IMR-90 (cell line): ENCODE data around the gene LCE2B. TPM values are rescaled to one million over a fixed set of nuclear protein-coding genes. Genes with fewer than 3 reads are reported as not detected.

Experiments
- ATAC-seq: fragments of 200-7000 bp; cut with Tn5 transposase; 2 replicates; pipeline ENCODE4 v1.9.1; 2020; ENCODE audit warnings: low read depth, mild to moderate bottlenecking, moderate library complexity
- BruUV-seq: library from RNA; stranded (reverse); fragments of 400-500 nt; replicated peaks from 2 replicates; lab custom pipeline; 2021; lab: Mats Ljungman, UMichigan
- CTCF ChIA-PET: fragments of 300-600 bp; formaldehyde crosslinking; extraction: SDS; loops from one replicate; lab custom pipeline; 2021; ENCODE audit warnings: antibody characterized with exemption; lab: Yijun Ruan, JAX
- POLR2A ChIA-PET: fragments of 300-600 bp; sonication (Branson Sonifier 250); formaldehyde crosslinking; loops from one replicate; lab custom pipeline; 2022; ENCODE audit warnings: antibody characterized with exemption; ENCODE audit not compliant: unreplicated experiment; lab: Charles Lee
- DNase-seq: peaks from one replicate; pipeline ENCODE4 v3.0.0; 2013
- H2AFZ ChIP-seq: replicated peaks from 2 replicates; pipeline ENCODE3; 2013; ENCODE audit warnings: low read length, mild to moderate bottlenecking; ENCODE audit not compliant: poor library complexity
- H2AK5ac ChIP-seq: 2 replicates; pipeline ENCODE4 v1.6.1; 2013; ENCODE audit warnings: low read depth, low read length, inconsistent platforms
- H2AK9ac ChIP-seq: replicated peaks from 2 replicates; pipeline ENCODE3; 2013; ENCODE audit warnings: mild to moderate bottlenecking, low read depth, low read length, moderate library complexity; ENCODE audit not compliant: poor library complexity
- H2BK120ac ChIP-seq: 2 replicates; pipeline ENCODE4 v1.6.1; 2013; ENCODE audit warnings: low read depth, low read length, inconsistent platforms
- H2BK15ac ChIP-seq: 3 replicates; pipeline ENCODE4 v1.6.1; 2013; ENCODE audit warnings: low read depth, low read length, inconsistent platforms
- H2BK20ac ChIP-seq: 2 replicates; pipeline ENCODE4 v1.6.1; 2013; ENCODE audit warnings: low read depth, mild to moderate bottlenecking, inconsistent platforms, low read length, moderate library complexity
- H2BK5ac ChIP-seq: 2 replicates; pipeline ENCODE4 v1.6.1; 2013; ENCODE audit warnings: mild to moderate bottlenecking, low read depth, low read length, inconsistent platforms; ENCODE audit not compliant: poor library complexity, severe bottlenecking
- H3K14ac ChIP-seq: replicated peaks from 2 replicates; pipeline ENCODE4 v1.6.1; 2013; ENCODE audit warnings: low read depth, low read length, inconsistent platforms
- H3K18ac ChIP-seq: 2 replicates; pipeline ENCODE4 v1.6.1; 2013; ENCODE audit warnings: low read depth, low read length, control low read depth
- H3K23ac ChIP-seq: 2 replicates; pipeline ENCODE4 v1.6.1; 2013; ENCODE audit warnings: low read depth, low read length, inconsistent platforms
- H3K27ac ChIP-seq: 2 replicates; pipeline ENCODE4 v1.5.1; 2013; ENCODE audit warnings: mild to moderate bottlenecking, control low read depth, low read length; ENCODE audit not compliant: insufficient read depth
- H3K27me3 ChIP-seq: 2 replicates; pipeline ENCODE4 v1.6.1; 2013; ENCODE audit warnings: low read length; ENCODE audit not compliant: control insufficient read depth, insufficient read depth
- H3K36me3 ChIP-seq: 2 replicates; pipeline ENCODE4 v1.6.1; 2013; ENCODE audit warnings: low read length, mixed read lengths; ENCODE audit not compliant: control insufficient read depth, insufficient read depth
- H3K4ac ChIP-seq: 2 replicates; pipeline ENCODE4 v1.6.1; 2013; ENCODE audit warnings: low read depth, low read length, inconsistent platforms
- H3K4me1 ChIP-seq: 2 replicates; pipeline ENCODE4 v1.6.1; 2013; ENCODE audit warnings: low read length, mixed read lengths; ENCODE audit not compliant: control insufficient read depth, insufficient read depth
- H3K4me2 ChIP-seq: 2 replicates; pipeline ENCODE4 v1.6.1; 2013; ENCODE audit warnings: low read depth, mild to moderate bottlenecking, control low read depth, low read length, moderate library complexity
- H3K4me3 ChIP-seq: 2 replicates; pipeline ENCODE4 v1.5.1; 2013; ENCODE audit warnings: low read depth, mild to moderate bottlenecking, control low read depth, low read length, moderate library complexity; ENCODE audit not compliant: insufficient read depth
- H3K56ac ChIP-seq: 2 replicates; pipeline ENCODE4 v1.6.1; 2013; ENCODE audit warnings: low read length, inconsistent platforms; ENCODE audit not compliant: insufficient read depth; ENCODE audit errors: extremely low read depth
- H3K79me1 ChIP-seq, 2 experiments: 2 replicates each; pipeline ENCODE4 v1.6.1; 2013; ENCODE audit warnings: low read length in 2 of 2, inconsistent platforms in 1 of 2, low read depth in 1 of 2
- H3K9ac ChIP-seq: 2 replicates; pipeline ENCODE4 v1.6.1; 2013; ENCODE audit warnings: low read depth, low read length, control low read depth
- H3K9me1 ChIP-seq: 2 replicates; pipeline ENCODE4 v1.6.1; 2013; ENCODE audit warnings: low read length, inconsistent platforms; ENCODE audit not compliant: insufficient read depth
- H3K9me3 ChIP-seq: 2 replicates; pipeline ENCODE4 v1.6.1; 2013; ENCODE audit warnings: low read length; ENCODE audit not compliant: control insufficient read depth, insufficient read depth
- H4K20me1 ChIP-seq: 2 replicates; pipeline ENCODE4 v1.6.1; 2013; ENCODE audit warnings: low read length, inconsistent platforms; ENCODE audit not compliant: insufficient read depth
- H4K5ac ChIP-seq: 2 replicates; pipeline ENCODE4 v1.6.1; 2013; ENCODE audit warnings: mild to moderate bottlenecking, low read depth, low read length, control low read depth
- H4K8ac ChIP-seq, 2 experiments: 2 replicates each; pipeline ENCODE4 v1.6.1; 2013; ENCODE audit warnings: low read depth in 2 of 2, low read length in 2 of 2, control low read depth in 1 of 2, inconsistent platforms in 1 of 2
- H4K91ac ChIP-seq: 2 replicates; pipeline ENCODE4 v1.6.1; 2013; ENCODE audit warnings: low read depth, low read length, inconsistent platforms; ENCODE audit not compliant: insufficient read depth
- CEBPB ChIP-seq: IDR thresholded peaks from 2 replicates; pipeline ENCODE4 v1.6.1; 2012; ENCODE audit warnings: low read depth, low read length, improper control_type of control experiment
- CHD1 ChIP-seq: IDR thresholded peaks from 2 replicates; pipeline ENCODE4 v1.6.1; 2012; ENCODE audit warnings: low read depth, low read length, improper control_type of control experiment
- FOS ChIP-seq: fragments of 150-350 bp; IDR thresholded peaks from 2 replicates; pipeline ENCODE4 v1.6.1; 2016; ENCODE audit warnings: low read depth, low read length
- MAFK ChIP-seq: IDR thresholded peaks from 2 replicates; pipeline ENCODE4 v1.6.1; 2012; ENCODE audit warnings: low read depth, low read length, improper control_type of control experiment
- MAZ ChIP-seq: IDR thresholded peaks from 2 replicates; pipeline ENCODE4 v1.6.1; 2012; ENCODE audit warnings: low read depth, mild to moderate bottlenecking, low read length, improper control_type of control experiment, moderate library complexity, borderline replicate concordance
- MXI1 ChIP-seq: IDR thresholded peaks from 2 replicates; pipeline ENCODE4 v1.6.1; 2012; ENCODE audit warnings: low read depth, mild to moderate bottlenecking, low read length, moderate library complexity, borderline replicate concordance
- POLR2A ChIP-seq: IDR thresholded peaks from 2 replicates; pipeline ENCODE4 v1.6.1; 2012; ENCODE audit warnings: mild to moderate bottlenecking, low read depth, low read length
- RAD21 ChIP-seq: IDR thresholded peaks from 2 replicates; pipeline ENCODE4 v1.6.1; 2012; ENCODE audit warnings: low read length, improper control_type of control experiment
- RFX5 ChIP-seq: IDR thresholded peaks from 2 replicates; pipeline ENCODE4 v1.8.0; 2012; ENCODE audit warnings: low read depth, mild to moderate bottlenecking, low read length, moderate library complexity
- SMC3 ChIP-seq: fragments of 150-350 bp; IDR thresholded peaks from 2 replicates; pipeline ENCODE4 v1.6.1; 2016; ENCODE audit warnings: low read depth, mild to moderate bottlenecking, antibody characterized with exemption, low read length, moderate library complexity
- WGBS, 2 experiments: methylation state at CpG; one replicate each; pipeline versions ENCODE4 v1.1.5 to v1.1.7; 2013; ENCODE audit warnings: missing lambda C conversion rate in 2 of 2; ENCODE audit not compliant: insufficient read length in 1 of 2; ENCODE audit errors: extremely low coverage in 2 of 2; 5-methylcytosine and 5-hydroxymethylcytosine counted together
- dilution Hi-C: fragments of 300-500 bp; cut with HindIII; formaldehyde crosslinking; loops from one replicate; pipeline ENCODE4 v1.14.3; 2018; ENCODE audit warnings: low sequenced_read_pairs; ENCODE audit not compliant: unreplicated experiment
- in situ Hi-C: fragments of 300-500 bp; cut with MboI; formaldehyde crosslinking; loops from 3 replicates; pipeline ENCODE4 v1.14.3; 2019; ENCODE audit warnings: low sequenced_read_pairs, inconsistent platforms, mixed read lengths
- intact Hi-C: fragments of 100-400 bp; cut with micrococcal nuclease; formaldehyde crosslinking; loops from 2 replicates; pipeline ENCODE4 v1.10.0; 2022
- polyA plus RNA-seq, 3 experiments: library from polyadenylated mRNA; depleted of rRNA; stranded (reverse); fragments of >200 nt; gene quantifications; 2 replicates each; pipeline ENCODE4 v1.2.3, GENCODE V29; 2012; ENCODE audit warnings: low replicate concordance in 1 of 3
- total RNA-seq: library from RNA; depleted of rRNA; stranded (reverse); fragments of >200 nt; gene quantifications from 2 replicates; pipeline ENCODE4 v1.2.3, GENCODE V29; 2012
- TF ChIP-seq, protein P1 (sequence below): fragments of 150-350 bp; IDR thresholded peaks from 2 replicates; pipeline ENCODE4 v1.6.1; 2016; ENCODE audit warnings: low read depth, mild to moderate bottlenecking, low read length, moderate library complexity, borderline replicate concordance
- TF ChIP-seq, protein P2 (sequence below): conservative IDR thresholded peaks from 2 replicates; pipeline ENCODE4 v1.5.1; 2012; ENCODE audit warnings: mild to moderate bottlenecking, low read depth, low read length, improper control_type of control experiment
- TF ChIP-seq, protein P3 (sequence below): fragments of 150-350 bp; IDR thresholded peaks from 2 replicates; pipeline ENCODE4 v1.6.1; 2017; ENCODE audit warnings: mild to moderate bottlenecking, antibody characterized with exemption, low read length, low read depth

LCE2B gene
- total and polyA plus RNA-seq, 2 of the 4 experiments (the other 2 are of a cell fraction): not detected

DNA sequence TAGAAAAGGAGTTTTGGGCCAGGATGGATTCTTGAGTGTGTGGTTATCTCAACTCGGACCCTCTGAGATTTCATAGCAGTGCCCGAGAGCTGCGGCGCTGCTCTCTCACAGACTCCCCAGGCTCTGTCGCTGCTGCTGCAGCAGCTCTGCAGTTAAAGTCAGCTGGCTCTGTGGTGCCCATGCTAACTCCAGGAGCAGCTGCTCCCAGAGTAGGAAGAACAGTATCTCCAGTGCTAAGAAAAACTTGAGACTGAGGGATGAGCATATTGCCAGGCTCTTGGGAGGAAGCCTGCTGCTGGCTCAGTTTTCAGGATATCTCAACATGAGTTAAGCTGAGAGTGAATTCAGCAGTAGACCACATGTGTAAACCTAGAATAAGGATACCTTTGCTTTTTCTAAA is 18.3 kb upstream of the LCE2B start:
- no peak overlapping the region for H4K8ac ChIP-seq
- H2AFZ ChIP-seq: no peak overlapping the region
- H3K9me3 ChIP-seq: no peaks in the 10 kb centered on the region
- no peaks in the 10 kb centered on the region for H3K4me1 ChIP-seq
- dilution Hi-C loops: no loop called here
- H3K56ac ChIP-seq: no peak overlapping the region
- no peak overlapping the region for H4K91ac ChIP-seq
- no peak overlapping the region for H4K5ac ChIP-seq
- TF ChIP-seq MXI1: no peak
- TF ChIP-seq MAFK: no peak
- no peak for TF ChIP-seq POLR2A
- no peak for TF ChIP-seq RFX5
- TF ChIP-seq, protein P1, sequence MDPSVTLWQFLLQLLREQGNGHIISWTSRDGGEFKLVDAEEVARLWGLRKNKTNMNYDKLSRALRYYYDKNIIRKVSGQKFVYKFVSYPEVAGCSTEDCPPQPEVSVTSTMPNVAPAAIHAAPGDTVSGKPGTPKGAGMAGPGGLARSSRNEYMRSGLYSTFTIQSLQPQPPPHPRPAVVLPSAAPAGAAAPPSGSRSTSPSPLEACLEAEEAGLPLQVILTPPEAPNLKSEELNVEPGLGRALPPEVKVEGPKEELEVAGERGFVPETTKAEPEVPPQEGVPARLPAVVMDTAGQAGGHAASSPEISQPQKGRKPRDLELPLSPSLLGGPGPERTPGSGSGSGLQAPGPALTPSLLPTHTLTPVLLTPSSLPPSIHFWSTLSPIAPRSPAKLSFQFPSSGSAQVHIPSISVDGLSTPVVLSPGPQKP: no peak
- TF ChIP-seq CEBPB: no peak
- no peak for TF ChIP-seq MAZ
- TF ChIP-seq SMC3: no peak
- TF ChIP-seq RAD21: no peak
- no peak for TF ChIP-seq CHD1
- TF ChIP-seq, protein P2, sequence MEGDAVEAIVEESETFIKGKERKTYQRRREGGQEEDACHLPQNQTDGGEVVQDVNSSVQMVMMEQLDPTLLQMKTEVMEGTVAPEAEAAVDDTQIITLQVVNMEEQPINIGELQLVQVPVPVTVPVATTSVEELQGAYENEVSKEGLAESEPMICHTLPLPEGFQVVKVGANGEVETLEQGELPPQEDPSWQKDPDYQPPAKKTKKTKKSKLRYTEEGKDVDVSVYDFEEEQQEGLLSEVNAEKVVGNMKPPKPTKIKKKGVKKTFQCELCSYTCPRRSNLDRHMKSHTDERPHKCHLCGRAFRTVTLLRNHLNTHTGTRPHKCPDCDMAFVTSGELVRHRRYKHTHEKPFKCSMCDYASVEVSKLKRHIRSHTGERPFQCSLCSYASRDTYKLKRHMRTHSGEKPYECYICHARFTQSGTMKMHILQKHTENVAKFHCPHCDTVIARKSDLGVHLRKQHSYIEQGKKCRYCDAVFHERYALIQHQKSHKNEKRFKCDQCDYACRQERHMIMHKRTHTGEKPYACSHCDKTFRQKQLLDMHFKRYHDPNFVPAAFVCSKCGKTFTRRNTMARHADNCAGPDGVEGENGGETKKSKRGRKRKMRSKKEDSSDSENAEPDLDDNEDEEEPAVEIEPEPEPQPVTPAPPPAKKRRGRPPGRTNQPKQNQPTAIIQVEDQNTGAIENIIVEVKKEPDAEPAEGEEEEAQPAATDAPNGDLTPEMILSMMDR: no peak
- TF ChIP-seq FOS: no peak
- TF ChIP-seq, protein P3, sequence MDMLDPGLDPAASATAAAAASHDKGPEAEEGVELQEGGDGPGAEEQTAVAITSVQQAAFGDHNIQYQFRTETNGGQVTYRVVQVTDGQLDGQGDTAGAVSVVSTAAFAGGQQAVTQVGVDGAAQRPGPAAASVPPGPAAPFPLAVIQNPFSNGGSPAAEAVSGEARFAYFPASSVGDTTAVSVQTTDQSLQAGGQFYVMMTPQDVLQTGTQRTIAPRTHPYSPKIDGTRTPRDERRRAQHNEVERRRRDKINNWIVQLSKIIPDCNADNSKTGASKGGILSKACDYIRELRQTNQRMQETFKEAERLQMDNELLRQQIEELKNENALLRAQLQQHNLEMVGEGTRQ: no peak
- POLR2A ChIA-PET: no interaction called here
- H4K20me1 ChIP-seq: no peaks in the 10 kb centered on the region
- H3K27me3 ChIP-seq: no peaks in the 10 kb centered on the region; the same call in 1 of the 2 replicates
- no peak overlapping the region for H3K14ac ChIP-seq
- 83% methylated on average over 4 of the region's 5 CpGs; no CpG with 5 or more reads in 1 of the 2 experiments for WGBS, 2 experiments
- H3K27ac ChIP-seq: no peak overlapping the region
- no peak overlapping the region for H2AK5ac ChIP-seq
- H3K9ac ChIP-seq: no peak overlapping the region
- no peak overlapping the region for H3K23ac ChIP-seq
- H2BK20ac ChIP-seq: no peak overlapping the region
- H2BK15ac ChIP-seq: no peak overlapping the region
- H3K4me2 ChIP-seq: no peak overlapping the region
- H3K36me3 ChIP-seq: no peaks in the 10 kb centered on the region
- CTCF ChIA-PET: no interaction called here
- H3K4me3 ChIP-seq: no peak overlapping the region
- H3K4ac ChIP-seq: no peak overlapping the region
- ATAC-seq (no peak), DNase-seq (no peak)
- H2BK5ac ChIP-seq: no peak overlapping the region
- no peaks in the 10 kb centered on the region for H3K9me1 ChIP-seq
- in situ Hi-C loops: loop anchor here (25.0 kb wide), 1 partner anchor 545 kb away; the partner anchor contains the start of genes LELP1 and PRR9
- no peak overlapping the region for H3K18ac ChIP-seq
- no peaks in the 10 kb centered on the region for H3K79me1 ChIP-seq
- H2AK9ac ChIP-seq: no peak overlapping the region
- intact Hi-C loops: no loop called here
- no peak overlapping the region for H2BK120ac ChIP-seq
- no TSS peak for BruUV-seq
